CD1c-positive myeloid dendritic cell (primary cell): Measurements from ENCODE around the gene ICAM1.
"Not testable (repeated sequence)": the region's sequence is repeated elsewhere in the genome, so short reads cannot be mapped to it uniquely, and the experiment has no call there.

Experiments
- DNase-seq: peaks from one replicate; pipeline ENCODE4 v3.0.0-alpha.2; 2016; ENCODE audit errors: extremely low spot score

The ICAM1 gene, protein sequence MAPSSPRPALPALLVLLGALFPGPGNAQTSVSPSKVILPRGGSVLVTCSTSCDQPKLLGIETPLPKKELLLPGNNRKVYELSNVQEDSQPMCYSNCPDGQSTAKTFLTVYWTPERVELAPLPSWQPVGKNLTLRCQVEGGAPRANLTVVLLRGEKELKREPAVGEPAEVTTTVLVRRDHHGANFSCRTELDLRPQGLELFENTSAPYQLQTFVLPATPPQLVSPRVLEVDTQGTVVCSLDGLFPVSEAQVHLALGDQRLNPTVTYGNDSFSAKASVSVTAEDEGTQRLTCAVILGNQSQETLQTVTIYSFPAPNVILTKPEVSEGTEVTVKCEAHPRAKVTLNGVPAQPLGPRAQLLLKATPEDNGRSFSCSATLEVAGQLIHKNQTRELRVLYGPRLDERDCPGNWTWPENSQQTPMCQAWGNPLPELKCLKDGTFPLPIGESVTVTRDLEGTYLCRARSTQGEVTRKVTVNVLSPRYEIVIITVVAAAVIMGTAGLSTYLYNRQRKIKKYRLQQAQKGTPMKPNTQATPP

DNA sequence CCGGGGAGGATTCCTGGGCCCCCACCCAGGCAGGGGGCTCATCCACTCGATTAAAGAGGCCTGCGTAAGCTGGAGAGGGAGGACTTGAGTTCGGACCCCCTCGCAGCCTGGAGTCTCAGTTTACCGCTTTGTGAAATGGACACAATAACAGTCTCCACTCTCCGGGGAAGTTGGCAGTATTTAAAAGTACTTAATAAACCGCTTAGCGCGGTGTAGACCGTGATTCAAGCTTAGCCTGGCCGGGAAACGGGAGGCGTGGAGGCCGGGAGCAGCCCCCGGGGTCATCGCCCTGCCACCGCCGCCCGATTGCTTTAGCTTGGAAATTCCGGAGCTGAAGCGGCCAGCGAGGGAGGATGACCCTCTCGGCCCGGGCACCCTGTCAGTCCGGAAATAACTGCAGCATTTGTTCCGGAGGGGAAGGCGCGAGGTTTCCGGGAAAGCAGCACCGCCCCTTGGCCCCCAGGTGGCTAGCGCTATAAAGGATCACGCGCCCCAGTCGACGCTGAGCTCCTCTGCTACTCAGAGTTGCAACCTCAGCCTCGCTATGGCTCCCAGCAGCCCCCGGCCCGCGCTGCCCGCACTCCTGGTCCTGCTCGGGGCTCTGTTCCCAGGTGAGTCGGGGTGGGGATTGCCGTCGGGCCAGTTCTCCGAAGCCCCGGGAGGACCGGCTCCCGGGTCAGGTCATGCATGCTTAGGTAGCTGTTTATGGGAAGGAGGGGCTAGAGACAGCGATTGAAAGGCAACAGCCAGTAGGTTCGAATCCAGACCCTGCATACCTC is at the start of gene ICAM1:
Gene ICAM1 (plus strand): TSS at position 505 of the 779 bp plus-strand sequence. CDS start 40 bp downstream, at position 545.
- peak; percentile 96 for DNase-seq

DNA sequence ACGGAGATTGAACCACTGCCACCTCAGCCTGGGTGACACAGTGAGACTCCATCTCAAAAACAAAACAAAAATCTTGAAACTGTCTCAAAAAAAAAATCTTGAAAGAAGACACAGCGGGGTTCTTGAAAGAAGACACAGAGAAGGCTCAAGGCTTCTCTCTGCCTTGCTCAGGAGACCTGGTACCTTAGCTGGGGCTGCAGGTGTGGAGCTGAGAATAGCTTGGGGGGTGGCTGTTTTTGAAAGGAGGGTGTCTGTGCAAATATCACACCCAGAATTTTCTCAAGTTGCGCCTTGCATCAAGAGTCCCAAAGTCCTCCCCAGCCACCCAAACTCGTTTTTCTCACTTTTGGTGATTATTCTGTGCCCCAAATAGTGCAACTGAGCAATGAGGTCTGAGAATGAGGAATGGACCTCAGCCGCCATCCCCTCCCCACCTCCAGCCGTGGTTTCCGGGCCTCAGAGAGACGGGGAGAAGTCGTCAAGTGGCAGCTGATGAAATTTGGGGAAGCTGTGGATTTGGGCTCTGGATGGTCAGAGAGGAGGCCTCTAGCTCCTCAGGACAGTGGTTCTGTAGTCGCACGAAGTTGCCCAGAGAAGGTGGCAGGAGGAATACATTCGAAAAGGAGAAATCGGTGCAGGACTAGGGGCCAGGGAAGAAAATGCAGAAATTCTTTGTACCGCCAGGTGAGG is 48.6 kb upstream of the ICAM1 start:
- peak; percentile 63 for DNase-seq

DNA sequence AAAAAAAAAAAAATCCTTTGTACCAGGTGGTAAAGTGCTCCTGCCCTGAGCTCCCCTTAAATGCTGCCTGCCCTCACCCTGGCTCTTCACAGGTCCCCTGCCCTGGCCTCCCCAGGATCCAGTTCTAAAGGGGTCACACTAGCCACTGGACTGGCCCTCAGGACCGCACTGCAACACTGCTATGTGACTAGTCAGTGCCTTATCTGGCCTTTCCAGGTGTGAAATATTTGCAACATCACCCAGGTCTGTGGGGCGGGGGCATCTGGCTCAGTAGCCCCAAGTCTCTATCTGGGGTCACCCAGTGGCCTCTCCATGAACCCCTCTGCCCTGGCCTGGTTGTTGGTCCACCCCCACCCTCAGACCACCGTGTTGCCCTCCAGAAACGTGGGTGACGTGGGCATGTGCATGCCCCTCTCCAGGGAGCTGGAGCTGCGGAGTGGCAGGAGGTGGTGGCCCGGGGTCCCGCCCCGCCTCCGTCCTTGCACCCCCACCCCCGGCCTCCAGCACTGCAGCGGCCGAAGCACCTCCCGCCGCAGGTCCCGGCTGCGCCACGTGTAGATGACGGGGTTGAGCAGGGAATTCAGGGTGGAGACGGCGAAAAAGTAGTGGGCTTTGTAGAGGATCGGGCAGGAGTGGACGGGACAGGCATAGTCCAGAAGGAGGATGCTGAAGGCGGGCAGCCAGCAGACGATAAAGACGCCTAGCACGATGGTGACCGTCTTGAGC is 47.3 kb upstream of the ICAM1 start:
- no peak for DNase-seq

DNA sequence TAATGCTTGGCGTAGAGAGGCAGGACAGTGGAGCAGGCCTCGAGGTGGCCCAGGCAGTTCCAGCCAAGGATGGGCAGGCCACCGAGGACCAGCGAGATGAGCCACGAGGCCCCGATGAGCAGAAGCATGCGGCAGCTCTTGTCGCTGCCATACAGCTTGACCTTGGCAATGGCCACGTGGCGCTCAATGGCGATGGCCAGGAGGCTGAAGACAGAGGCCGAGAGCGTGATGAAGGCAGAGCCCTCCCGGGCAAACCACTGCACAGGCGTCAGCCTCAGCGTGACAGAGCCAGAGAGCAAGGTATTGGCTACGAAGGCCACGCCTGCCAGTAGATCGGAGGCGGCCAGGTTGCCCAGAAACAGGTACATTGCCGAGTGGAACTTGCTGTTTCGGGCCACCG is 46.6 kb upstream of the ICAM1 start:
- DNase-seq = no peak

DNA sequence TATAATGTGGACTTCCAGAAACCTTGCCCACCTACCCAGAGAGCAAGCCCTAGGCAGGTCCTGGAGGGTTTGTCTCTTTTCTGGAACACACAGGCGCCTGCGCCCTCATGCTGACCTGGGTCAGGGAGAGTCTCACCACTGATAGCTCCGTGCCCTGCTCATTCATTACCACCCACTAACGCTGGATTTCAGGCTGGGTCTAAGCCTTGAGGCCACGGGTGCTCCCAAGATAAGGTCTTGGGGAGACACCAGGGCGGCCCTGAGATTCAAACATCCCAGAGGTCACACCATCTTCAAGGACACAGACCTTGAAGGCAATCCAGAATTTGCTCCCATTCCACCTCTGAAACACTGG is 44.9 kb upstream of the ICAM1 start:
- DNase-seq = no peak

DNA sequence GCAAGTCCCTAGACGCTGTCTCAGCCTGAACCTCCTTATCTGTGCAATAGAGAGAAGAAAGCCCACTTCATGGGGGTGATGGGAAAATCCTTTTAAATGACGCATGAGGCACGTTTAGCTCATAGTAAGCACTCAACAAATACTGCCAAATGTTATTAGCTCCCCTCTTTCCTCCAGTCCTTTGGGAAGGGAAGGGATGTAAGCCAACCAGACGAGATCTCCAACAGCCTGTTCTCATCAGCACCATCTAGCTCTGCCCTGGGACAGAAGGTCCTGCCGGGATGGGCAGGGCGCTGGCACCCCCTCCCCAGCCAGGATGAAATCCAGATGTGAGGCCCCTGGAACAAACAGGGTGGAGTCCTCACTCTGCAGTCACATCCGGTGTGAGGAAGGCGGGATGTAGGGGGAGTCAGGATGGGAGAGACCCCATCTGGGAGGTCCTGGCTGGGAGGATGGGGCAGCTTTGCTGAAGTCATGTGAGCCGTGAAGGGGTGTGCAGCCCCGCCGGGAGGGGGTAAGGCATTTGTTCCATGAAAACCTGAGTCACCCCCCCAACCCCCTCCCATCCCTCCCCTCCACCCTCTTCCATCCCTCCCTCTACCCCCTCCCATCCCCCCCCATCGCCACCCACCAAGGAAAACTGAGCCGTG is 44.4 kb upstream of the ICAM1 start:
- no peak for DNase-seq

DNA sequence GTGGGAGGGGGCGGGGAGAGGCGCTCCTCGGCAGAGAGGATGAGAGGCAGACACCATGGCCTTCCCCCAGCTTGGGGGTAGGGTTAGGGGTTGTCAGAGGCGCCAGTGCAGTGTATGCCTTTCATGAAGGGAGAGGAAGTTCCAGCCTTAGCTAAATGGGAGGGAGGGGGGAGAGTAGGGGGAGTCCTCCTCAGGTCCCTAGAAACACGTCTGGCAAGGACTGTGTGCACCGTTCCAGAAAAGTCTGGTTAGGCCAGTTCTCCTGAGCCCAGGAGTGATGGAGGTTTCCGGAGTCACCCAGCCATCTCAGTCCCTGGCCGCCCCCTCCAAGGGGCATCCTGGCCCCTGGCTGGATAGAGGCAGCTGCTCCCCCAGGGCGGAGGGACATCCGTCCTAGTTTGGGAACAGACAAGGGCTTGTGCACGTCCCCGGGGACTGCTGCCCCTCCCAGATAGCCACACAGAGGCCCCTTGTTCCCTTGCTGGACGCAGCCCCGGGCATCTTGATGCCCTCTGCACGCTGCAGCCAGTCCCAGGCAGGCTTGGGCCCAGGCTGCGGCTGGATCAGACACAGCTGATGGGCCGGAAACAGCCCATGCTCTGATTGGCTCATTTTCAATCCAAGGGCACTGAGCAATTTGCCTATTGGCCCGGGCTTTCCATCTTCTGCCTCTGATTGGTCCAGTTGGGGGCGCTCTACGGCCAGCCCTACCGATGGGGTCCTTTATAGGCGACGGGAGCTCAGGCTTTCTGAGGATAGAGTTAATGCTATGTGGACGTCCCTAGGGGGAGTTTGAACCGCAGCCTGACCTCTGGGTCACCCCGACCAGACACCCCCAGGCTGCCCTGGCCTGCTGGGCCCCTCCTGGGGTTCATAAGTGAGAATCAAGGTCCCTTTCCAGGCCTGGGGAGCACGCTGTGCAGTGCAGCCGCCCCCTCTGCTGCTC is 43.6 kb upstream of the ICAM1 start:
- no peak for DNase-seq

DNA sequence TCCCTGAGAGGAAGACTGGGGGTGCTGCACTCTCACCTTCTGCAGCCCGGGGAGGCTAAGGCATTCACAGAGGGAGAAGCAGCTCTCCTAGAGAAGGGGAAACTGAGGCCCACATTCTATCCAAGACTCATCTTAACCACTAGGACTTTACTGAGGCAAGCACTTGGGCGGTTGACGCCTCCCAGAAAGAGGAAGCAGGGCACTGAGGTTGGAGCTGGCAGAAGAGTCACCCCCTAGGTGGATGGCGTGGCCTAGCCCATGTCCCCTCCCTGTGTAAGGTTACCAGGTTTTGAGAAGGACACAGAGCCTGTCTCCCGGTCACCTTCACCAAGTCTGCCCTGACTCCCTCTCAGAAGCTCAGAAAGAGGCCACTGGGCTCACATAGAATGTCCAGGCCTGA is 42.5 kb upstream of the ICAM1 start:
- DNase-seq = peak; percentile 54

DNA sequence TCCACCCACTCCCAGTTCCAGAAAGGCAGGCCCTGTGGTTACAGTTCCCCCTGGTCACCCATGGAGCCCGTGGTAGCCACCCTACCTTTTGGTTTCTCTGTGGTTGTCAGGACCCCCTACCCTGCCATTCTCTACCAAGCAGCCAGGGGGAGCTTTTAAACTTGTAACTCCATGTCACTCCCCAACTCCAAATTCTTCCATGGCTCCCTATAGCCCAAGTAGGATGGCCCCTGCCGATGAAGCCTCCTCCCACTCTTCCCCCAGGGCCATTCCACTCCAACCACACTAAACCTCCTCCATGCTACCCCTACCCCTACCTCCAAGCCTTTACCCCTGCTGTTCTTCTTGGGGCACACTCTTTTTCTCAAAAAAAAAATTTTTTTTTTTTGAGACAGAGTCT is 42.0 kb upstream of the ICAM1 start:
- DNase-seq = peak; percentile 56

DNA sequence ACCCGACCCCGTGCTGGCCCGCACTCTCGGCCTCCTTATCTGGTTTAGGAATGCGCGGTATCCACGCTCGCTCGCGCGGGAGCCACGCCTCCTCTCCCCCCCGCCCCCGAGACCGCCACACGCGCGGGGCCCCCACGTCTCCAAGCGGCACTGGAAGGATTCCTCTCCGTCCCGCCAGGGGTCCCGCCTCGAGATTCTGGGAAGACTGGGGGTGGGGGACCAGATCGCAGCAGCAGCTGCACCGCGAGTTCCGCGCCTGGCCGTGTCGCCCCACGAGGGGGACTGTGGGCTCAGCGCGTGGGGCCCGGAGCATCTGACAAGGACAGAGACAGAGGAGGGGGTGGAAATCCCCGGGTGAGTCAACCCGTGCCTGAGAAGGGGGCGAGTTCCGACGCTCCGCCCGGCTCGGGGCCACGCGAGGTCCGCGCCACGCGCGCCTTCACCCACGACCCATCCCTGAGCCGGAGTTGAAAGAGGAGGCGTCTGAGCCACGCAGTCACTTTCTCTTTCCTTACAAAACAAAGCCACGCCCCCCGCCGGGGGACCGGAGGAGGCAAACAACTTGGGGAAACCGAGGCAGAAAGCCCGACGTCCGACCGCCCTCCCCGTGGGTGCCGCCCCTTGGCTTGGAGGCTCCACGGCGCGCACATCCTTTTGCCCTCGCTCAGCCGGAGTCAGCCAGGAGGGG is 40.6 kb upstream of the ICAM1 start:
- DNase-seq = peak; percentile 49

DNA sequence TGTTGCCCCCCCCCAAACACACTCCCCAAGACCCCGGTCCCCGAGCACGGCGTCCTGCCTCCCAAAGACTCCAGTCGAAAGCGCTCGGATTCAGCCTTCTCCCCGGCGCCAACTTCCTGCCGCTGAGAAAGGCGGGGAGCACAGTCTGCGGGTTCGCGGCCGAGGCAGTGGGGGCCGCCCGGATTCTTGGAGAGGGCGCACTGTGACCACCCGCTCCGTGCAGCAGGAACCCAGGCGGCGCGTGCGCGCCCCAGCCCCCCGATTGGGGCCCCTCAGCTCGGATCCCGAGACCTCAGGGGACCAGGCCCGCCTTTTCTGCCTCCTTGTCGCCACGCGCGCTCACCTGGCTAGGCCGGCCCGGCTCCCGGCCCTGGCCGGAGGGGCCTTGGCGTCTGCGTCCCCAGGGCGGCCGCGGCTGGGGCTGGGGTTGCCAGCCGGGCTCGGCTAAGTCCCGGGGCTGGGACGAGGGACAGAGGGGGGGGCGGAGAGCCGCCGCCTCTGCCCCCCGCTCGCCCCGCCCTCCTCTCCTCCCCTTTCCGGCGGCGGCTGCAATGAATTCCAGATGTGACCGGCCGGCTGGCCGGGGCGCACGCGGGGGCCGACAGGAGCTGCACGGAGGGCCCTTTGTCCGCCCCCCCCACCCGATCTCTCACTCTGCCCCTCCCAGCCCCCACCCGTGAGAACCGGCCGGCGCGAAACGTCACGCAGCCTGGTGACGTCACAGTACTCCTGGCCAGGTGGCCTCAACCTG is 39.9 kb upstream of the ICAM1 start, which contains the start of gene S1PR2:
Gene S1PR2 (minus strand): TSS at position 471 of the 751 bp plus-strand sequence. CDS start 6,426 bp downstream, outside the sequence.
- peak; percentile 75 for DNase-seq

DNA sequence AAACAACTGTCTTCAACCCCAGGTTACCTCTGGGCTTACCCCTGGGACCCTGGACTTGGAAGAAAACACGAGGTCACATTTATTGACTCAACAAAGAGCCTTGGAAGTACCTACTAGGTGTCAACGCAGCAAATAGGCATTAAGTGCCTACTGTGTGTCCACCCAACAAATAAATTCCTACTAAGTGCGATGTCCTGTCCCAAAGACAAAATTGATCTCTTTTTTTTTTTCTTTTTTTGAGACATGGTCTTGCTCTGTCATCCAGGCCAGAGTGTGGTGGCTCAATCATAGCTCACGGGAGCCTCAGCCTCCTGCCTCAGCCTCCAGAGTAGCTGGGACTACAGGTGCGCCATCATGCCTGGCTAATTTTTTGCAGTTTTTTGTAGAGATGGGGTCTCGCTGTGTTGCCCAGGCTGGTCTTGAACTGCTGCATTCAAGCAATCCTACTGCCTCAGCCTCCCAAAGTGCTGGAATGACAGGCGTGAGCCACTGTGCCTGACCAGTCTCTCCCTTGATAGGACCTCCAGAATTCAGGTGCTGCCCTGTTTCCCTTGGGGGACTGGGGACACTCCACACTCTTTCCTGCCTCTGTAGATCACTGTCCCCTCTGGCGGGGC is 39.2 kb upstream of the ICAM1 start:
- no peak for DNase-seq

DNA sequence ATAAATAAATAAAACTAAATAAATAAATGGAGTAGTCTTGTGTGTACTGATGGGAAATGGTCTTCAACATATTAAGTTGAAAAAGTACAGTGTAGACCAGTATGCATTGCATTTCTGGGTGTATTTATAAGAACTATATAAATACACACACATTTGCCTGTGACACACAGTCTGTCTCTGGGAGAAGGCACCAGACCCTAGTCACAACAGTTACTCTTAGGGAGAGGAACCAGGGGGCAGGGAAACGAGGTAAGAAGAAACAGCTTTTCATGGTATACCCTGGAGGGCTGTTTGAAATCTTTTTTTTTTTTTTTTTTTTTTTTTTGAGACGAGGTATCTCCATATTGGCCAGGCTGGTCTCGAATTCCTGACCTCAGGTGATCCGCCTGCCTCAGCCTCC is 37.0 kb upstream of the ICAM1 start:
- no peak for DNase-seq

DNA sequence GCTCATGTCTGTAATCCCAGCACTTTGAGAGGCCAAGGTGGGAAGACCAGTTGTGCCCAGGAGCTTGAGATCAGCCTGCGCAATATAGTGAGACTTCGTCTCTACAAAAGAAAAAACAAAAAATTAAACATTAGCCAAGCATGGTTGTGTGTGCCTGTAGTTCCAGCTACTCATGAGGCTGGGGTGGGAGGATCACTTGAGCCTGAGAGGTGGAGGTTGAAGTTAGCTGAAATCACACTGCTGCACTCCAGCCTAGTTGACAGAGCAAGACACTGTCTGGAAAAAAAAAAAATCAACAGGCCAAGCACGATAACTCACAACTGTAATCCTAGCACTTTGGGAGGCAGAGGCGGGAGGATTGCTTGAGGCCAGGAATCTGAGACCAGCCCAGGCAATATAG is 35.9 kb upstream of the ICAM1 start:
- no peak for DNase-seq

DNA sequence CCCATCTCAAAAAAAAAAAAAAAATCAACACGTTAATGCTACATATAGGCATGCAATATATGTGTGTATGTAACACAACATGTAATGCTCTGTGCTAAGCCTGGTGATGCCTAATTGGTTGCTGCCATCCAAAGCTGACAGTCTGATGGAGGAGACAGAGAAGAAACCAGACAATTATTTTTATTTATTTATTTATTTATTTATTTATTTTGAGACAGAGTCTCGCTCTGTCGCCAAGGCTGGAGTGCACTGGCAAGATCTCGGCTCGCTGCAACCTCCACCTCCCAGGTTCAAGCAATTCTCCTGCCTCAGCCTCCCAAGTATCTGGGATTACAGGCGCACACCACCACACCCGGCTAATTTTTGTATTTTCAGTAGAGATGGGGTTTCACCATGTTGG is 35.5 kb upstream of the ICAM1 start:
- DNase-seq = not testable (repeated sequence)

DNA sequence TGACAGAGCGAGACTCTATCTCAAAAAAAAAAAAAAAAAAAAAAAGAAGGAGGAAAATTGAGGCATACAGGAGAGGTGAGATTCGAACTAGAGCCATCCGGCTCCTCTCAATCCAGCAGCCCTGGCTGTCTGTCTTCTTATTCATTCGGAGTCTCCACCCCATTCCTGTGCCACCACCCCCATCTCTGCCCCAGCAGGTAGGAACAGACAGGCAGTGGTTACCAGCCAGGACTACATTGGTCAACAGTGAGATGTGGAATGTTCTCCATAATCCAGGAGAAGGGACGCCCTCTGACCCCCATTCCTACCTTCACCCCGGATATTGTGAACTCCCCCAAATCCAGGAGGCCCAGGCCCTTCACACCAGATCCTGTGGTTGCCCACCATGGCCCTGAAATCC is 33.2 kb upstream of the ICAM1 start:
- no peak for DNase-seq

DNA sequence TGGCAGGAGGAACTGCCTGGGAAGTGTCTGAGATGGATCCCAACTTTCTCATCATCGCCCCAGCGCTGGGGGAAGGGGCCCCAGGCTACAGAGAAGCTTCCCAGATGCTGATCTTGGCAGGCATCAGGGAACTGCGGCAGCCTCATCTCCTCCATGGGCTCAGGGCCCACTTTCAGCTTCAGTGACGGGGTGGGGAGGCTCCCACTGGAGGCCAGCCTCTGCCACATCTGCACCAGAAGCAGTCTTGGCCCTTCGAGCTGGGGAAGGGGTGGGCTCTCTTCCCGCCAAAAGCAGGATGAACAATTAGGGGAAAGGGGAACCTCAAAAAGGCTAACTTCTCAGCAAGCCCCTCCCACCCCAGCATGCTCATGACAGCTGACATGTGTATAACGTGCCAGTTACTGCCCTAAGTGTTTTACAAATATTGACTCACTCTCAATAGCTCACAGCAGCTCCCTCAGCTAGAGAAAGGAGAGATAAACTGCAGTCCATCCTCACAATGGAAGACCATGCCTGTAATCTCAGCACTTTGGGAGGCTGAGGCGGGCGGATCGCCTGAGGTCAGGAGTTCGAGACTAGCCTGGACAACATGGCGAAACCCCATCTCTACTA is 32.6 kb upstream of the ICAM1 start:
- peak; percentile 29 for DNase-seq
